HepG2 (cell line): Measurements from ENCODE around the gene ODAM. TPM values are rescaled to one million over a fixed set of nuclear protein-coding genes. Genes with fewer than 3 reads are reported as not detected.

ENCODE experiments used
- FOXA3 ChIP-seq: IDR thresholded peaks from 2 replicates; pipeline ENCODE4 v1.6.1; 2016; ENCODE audit warnings: missing genetic modification reagents, missing compliant biosample characterization
- GATAD2A ChIP-seq: IDR thresholded peaks from 2 replicates; pipeline ENCODE4 v1.6.1; 2016
- HNF4G ChIP-seq, 2 experiments: sonication (generic) in 1 of 2; formaldehyde crosslinking in 1 of 2; IDR thresholded peaks; 2 replicates each; pipeline versions ENCODE4 v1.4.0 to v1.6.1; 2011 to 2020; ENCODE audit warnings: borderline replicate concordance in 2 of 2, low read depth in 2 of 2, mild to moderate bottlenecking in 2 of 2, low read length in 1 of 2, missing genetic modification reagents in 1 of 2, moderate library complexity in 1 of 2
- JDP2 ChIP-seq: sonication (generic); formaldehyde crosslinking; IDR thresholded peaks from 2 replicates; pipeline ENCODE4 v1.8.1; 2022; ENCODE audit warnings: missing genetic modification reagents, borderline replicate concordance
- NR2F2 ChIP-seq: IDR thresholded peaks from 2 replicates; pipeline ENCODE4 v1.6.1; 2012; ENCODE audit warnings: low read depth, inconsistent platforms, borderline replicate concordance
- RARA ChIP-seq: IDR thresholded peaks from 2 replicates; pipeline ENCODE4 v1.6.1; 2016; ENCODE audit warnings: missing genetic modification reagents, missing compliant biosample characterization
- RCOR2 ChIP-seq: IDR thresholded peaks from 2 replicates; pipeline ENCODE4 v1.6.1; 2016; ENCODE audit warnings: missing biosample characterization, missing genetic modification reagents
- RFX5 ChIP-seq: IDR thresholded peaks from 2 replicates; pipeline ENCODE4 v1.6.1; 2011; ENCODE audit warnings: low read depth, low read length, improper control_type of control experiment
- RNF2 ChIP-seq: fragments of 450-650 bp; conservative IDR thresholded peaks from 2 replicates; pipeline ENCODE4 v1.6.1; 2016; ENCODE audit warnings: low read depth
- SCMH1 ChIP-seq: sonication (generic); formaldehyde crosslinking; IDR thresholded peaks from 2 replicates; pipeline ENCODE4 v1.9.0; 2021; ENCODE audit warnings: missing genetic modification reagents, mild to moderate bottlenecking, borderline replicate concordance
- SP2 ChIP-seq: sonication (generic); formaldehyde crosslinking; IDR thresholded peaks from 2 replicates; pipeline ENCODE4 v1.5.1; 2020; ENCODE audit warnings: mild to moderate bottlenecking, missing genetic modification reagents
- SRSF9 ChIP-seq: fragments of 200-400 bp; formaldehyde crosslinking; IDR thresholded peaks from 2 replicates; pipeline ENCODE4 v1.6.1; 2018; ENCODE audit warnings: borderline replicate concordance, mild to moderate bottlenecking, low read depth, low read length; ENCODE audit not compliant: insufficient read depth, poor library complexity, severe bottlenecking
- TEAD2 ChIP-seq: sonication (generic); formaldehyde crosslinking; IDR thresholded peaks from 2 replicates; pipeline ENCODE4 v1.9.0; 2021; ENCODE audit warnings: missing genetic modification reagents
- U2AF1 ChIP-seq: fragments of 200-400 bp; formaldehyde crosslinking; optimal IDR thresholded peaks from 2 replicates; pipeline ENCODE3; 2017; ENCODE audit warnings: mild to moderate bottlenecking, low read depth, low read length
- ZFP82 ChIP-seq: sonication (generic); formaldehyde crosslinking; IDR thresholded peaks from 2 replicates; pipeline ENCODE4 v1.5.1; 2020; ENCODE audit warnings: mild to moderate bottlenecking, missing genetic modification reagents, borderline replicate concordance
- ZNF138 ChIP-seq: sonication (generic); formaldehyde crosslinking; IDR thresholded peaks from 2 replicates; pipeline ENCODE4 v1.5.0; 2020; ENCODE audit warnings: mild to moderate bottlenecking, low read depth, missing genetic modification reagents
- ZNF501 ChIP-seq: sonication (generic); formaldehyde crosslinking; IDR thresholded peaks from 2 replicates; pipeline ENCODE4 v1.5.1; 2020; ENCODE audit warnings: mild to moderate bottlenecking, moderate library complexity, missing genetic modification reagents
- ZNF569 ChIP-seq: sonication (generic); formaldehyde crosslinking; IDR thresholded peaks from 2 replicates; pipeline ENCODE4 v1.5.0; 2020; ENCODE audit warnings: mild to moderate bottlenecking, missing genetic modification reagents, moderate library complexity, borderline replicate concordance
- ZNF674 ChIP-seq: sonication (generic); formaldehyde crosslinking; IDR thresholded peaks from 2 replicates; pipeline ENCODE4 v1.5.0; 2020; ENCODE audit warnings: low read depth, mild to moderate bottlenecking, missing genetic modification reagents
- ZNF839 ChIP-seq: sonication (generic); formaldehyde crosslinking; IDR thresholded peaks from 2 replicates; pipeline ENCODE4 v1.4.0; 2020; ENCODE audit warnings: missing genetic modification reagents, mild to moderate bottlenecking, borderline replicate concordance
- polyA plus RNA-seq, 8 experiments: library from polyadenylated mRNA; depleted of rRNA in 3 of 8; stranded (reverse) in 7 of 8; unstranded in 1 of 8; fragments of >200 nt; fragmentation: Illumina TruSeq in 4 of 8; extraction: Trizol in 4 of 8; gene quantifications; 2 replicates each; pipeline versions ENCODE4 v1.2.1 to v1.2.3, GENCODE V29; 2011 to 2016; ENCODE audit warnings: low read depth in 4 of 8, missing spikeins in 1 of 8, mixed read lengths in 1 of 8; ENCODE audit not compliant: insufficient read depth in 1 of 8
- total RNA-seq, 5 experiments: library from RNA; depleted of rRNA; stranded (reverse); fragments of >200 nt; fragmentation: Illumina TruSeq; extraction: Trizol; gene quantifications; 2 replicates each; pipeline ENCODE4 v1.2.3, GENCODE V29; 2016; ENCODE audit warnings: low read depth in 1 of 5
- TF ChIP-seq, protein P1 (sequence below): sonication (generic); formaldehyde crosslinking; IDR thresholded peaks from 2 replicates; pipeline ENCODE4 v1.9.0; 2022; ENCODE audit warnings: low read depth, missing genetic modification reagents
- TF ChIP-seq, protein P2 (sequence below): sonication (generic); formaldehyde crosslinking; IDR thresholded peaks from 2 replicates; pipeline ENCODE4 v1.5.0; 2020; ENCODE audit warnings: missing genetic modification reagents
- TF ChIP-seq, protein P3 (sequence below): sonication (generic); formaldehyde crosslinking; IDR thresholded peaks from 2 replicates; pipeline ENCODE4 v1.8.1; 2023; ENCODE audit warnings: missing genetic modification reagents, mild to moderate bottlenecking, borderline replicate concordance
- TF ChIP-seq, protein P4 (sequence below): sonication (generic); formaldehyde crosslinking; IDR thresholded peaks from 2 replicates; pipeline ENCODE4 v1.4.0; 2020; ENCODE audit warnings: missing genetic modification reagents

ODAM gene
- total and polyA plus RNA-seq, 2 of the 13 experiments (the other 11 are each of a cell fraction or from before 2014, with no cell fraction given): 94.6 to 115 TPM

DNA sequence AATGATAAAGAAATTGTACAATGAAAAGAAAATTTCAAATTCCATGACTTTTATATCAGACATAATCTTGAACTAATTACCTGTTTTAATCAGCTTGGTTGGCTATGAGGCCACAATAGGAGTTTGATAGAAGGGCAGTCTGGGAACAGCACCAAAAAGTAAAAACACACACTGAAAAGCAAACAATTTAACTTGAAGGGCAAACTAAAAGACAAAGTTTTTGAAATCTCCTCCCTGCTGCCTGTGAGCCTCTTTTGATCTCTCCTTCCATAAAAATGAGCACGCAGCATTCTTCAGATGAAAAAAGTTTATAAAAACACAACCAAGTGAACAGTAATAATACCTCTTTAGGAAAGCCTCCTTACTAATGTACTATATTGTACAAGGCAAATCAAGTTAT lies 8.1 kb downstream of the ODAM start (continued):
- TF ChIP-seq ZFP82 (CRISPR knock-in tag) (no peak), ZNF569 (CRISPR knock-in tag) (no peak), GATAD2A (CRISPR knock-in tag) (peak; percentile 68), U2AF1 (no peak), RFX5 (no peak), RARA (CRISPR knock-in tag) (0 out of 2 replicates have a peak, but pooled peaks have one; percentile 10), NR2F2 (no peak), SCMH1 (CRISPR knock-in tag) (no peak), ZNF138 (no peak), ZNF674 (CRISPR knock-in tag) (no peak), HNF4G (IDR thresholded peaks at IDR 0.05; ENCODE audit: borderline replicate concordance, low read depth, low read length) (no peak), HNF4G (CRISPR knock-in tag; IDR thresholded peaks at IDR 0.05; ENCODE audit: borderline replicate concordance, low read depth) (no peak), RCOR2 (0 out of 2 replicates have a peak, but pooled peaks have one; percentile 67), FOXA3 (CRISPR knock-in tag) (peak; percentile 16; the same call in 1 of the 2 replicates), SP2 (no peak), ZNF839 (no peak), ZNF501 (CRISPR knock-in tag) (no peak), TEAD2 (CRISPR knock-in tag) (no peak), JDP2 (CRISPR knock-in tag) (no peak), RNF2 (no peak), SRSF9 (no peak)
- TF ChIP-seq, protein P1, sequence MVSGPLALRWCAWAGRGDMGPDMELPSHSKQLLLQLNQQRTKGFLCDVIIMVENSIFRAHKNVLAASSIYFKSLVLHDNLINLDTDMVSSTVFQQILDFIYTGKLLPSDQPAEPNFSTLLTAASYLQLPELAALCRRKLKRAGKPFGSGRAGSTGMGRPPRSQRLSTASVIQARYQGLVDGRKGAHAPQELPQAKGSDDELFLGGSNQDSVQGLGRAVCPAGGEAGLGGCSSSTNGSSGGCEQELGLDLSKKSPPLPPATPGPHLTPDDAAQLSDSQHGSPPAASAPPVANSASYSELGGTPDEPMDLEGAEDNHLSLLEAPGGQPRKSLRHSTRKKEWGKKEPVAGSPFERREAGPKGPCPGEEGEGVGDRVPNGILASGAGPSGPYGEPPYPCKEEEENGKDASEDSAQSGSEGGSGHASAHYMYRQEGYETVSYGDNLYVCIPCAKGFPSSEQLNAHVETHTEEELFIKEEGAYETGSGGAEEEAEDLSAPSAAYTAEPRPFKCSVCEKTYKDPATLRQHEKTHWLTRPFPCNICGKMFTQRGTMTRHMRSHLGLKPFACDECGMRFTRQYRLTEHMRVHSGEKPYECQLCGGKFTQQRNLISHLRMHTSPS (CRISPR knock-in tag): no peak
- TF ChIP-seq, protein P2, sequence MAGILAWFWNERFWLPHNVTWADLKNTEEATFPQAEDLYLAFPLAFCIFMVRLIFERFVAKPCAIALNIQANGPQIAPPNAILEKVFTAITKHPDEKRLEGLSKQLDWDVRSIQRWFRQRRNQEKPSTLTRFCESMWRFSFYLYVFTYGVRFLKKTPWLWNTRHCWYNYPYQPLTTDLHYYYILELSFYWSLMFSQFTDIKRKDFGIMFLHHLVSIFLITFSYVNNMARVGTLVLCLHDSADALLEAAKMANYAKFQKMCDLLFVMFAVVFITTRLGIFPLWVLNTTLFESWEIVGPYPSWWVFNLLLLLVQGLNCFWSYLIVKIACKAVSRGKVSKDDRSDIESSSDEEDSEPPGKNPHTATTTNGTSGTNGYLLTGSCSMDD (CRISPR knock-in tag): no peak
- TF ChIP-seq, protein P3, sequence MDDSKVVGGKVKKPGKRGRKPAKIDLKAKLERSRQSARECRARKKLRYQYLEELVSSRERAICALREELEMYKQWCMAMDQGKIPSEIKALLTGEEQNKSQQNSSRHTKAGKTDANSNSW (CRISPR knock-in tag): no peak
- TF ChIP-seq, protein P4, sequence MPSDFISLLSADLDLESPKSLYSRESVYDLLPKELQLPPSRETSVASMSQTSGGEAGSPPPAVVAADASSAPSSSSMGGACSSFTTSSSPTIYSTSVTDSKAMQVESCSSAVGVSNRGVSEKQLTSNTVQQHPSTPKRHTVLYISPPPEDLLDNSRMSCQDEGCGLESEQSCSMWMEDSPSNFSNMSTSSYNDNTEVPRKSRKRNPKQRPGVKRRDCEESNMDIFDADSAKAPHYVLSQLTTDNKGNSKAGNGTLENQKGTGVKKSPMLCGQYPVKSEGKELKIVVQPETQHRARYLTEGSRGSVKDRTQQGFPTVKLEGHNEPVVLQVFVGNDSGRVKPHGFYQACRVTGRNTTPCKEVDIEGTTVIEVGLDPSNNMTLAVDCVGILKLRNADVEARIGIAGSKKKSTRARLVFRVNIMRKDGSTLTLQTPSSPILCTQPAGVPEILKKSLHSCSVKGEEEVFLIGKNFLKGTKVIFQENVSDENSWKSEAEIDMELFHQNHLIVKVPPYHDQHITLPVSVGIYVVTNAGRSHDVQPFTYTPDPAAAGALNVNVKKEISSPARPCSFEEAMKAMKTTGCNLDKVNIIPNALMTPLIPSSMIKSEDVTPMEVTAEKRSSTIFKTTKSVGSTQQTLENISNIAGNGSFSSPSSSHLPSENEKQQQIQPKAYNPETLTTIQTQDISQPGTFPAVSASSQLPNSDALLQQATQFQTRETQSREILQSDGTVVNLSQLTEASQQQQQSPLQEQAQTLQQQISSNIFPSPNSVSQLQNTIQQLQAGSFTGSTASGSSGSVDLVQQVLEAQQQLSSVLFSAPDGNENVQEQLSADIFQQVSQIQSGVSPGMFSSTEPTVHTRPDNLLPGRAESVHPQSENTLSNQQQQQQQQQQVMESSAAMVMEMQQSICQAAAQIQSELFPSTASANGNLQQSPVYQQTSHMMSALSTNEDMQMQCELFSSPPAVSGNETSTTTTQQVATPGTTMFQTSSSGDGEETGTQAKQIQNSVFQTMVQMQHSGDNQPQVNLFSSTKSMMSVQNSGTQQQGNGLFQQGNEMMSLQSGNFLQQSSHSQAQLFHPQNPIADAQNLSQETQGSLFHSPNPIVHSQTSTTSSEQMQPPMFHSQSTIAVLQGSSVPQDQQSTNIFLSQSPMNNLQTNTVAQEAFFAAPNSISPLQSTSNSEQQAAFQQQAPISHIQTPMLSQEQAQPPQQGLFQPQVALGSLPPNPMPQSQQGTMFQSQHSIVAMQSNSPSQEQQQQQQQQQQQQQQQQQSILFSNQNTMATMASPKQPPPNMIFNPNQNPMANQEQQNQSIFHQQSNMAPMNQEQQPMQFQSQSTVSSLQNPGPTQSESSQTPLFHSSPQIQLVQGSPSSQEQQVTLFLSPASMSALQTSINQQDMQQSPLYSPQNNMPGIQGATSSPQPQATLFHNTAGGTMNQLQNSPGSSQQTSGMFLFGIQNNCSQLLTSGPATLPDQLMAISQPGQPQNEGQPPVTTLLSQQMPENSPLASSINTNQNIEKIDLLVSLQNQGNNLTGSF (CRISPR knock-in tag): no peak
